HepG2 (cell line): ENCODE data around the gene VIPR1. TPM values are rescaled to one million over a fixed set of nuclear protein-coding genes. Genes with fewer than 3 reads are reported as not detected.
A peak's percentile ranks its signal among the peaks of the same experiment; 100 is the strongest.

Source experiments
- ARID5B ChIP-seq: IDR thresholded peaks from 2 replicates; pipeline ENCODE4 v1.4.0; 2020; ENCODE audit warnings: mild to moderate bottlenecking, missing genetic modification reagents
- CEBPG ChIP-seq: IDR thresholded peaks from 2 replicates; pipeline ENCODE4 v1.6.1; 2016
- FOXA3 ChIP-seq: IDR thresholded peaks from 2 replicates; pipeline ENCODE4 v1.6.1; 2016; ENCODE audit warnings: missing genetic modification reagents, missing compliant biosample characterization
- PHF20 ChIP-seq: sonication (generic); formaldehyde crosslinking; IDR thresholded peaks from 2 replicates; pipeline ENCODE4 v1.5.0; 2020; ENCODE audit warnings: mild to moderate bottlenecking, missing genetic modification reagents
- YEATS2 ChIP-seq: sonication (generic); formaldehyde crosslinking; IDR thresholded peaks from 2 replicates; pipeline ENCODE4 v1.4.0; 2020; ENCODE audit warnings: missing genetic modification reagents, borderline replicate concordance
- ZBTB46 ChIP-seq: sonication (generic); formaldehyde crosslinking; IDR thresholded peaks from 2 replicates; pipeline ENCODE4 v1.4.0; 2020; ENCODE audit warnings: mild to moderate bottlenecking, missing genetic modification reagents, borderline replicate concordance
- ZKSCAN8 ChIP-seq: IDR thresholded peaks from 2 replicates; pipeline ENCODE4 v1.6.1; 2016; ENCODE audit warnings: borderline replicate concordance, missing genetic modification reagents, missing compliant biosample characterization
- ZNF292 ChIP-seq: sonication (generic); formaldehyde crosslinking; IDR thresholded peaks from 2 replicates; pipeline ENCODE4 v1.8.1; 2022; ENCODE audit warnings: mild to moderate bottlenecking, low read depth, missing genetic modification reagents, borderline replicate concordance
- polyA plus RNA-seq, 8 experiments: library from polyadenylated mRNA; depleted of rRNA in 3 of 8; stranded (reverse) in 7 of 8; unstranded in 1 of 8; fragments of >200 nt; fragmentation: Illumina TruSeq in 4 of 8; extraction: Trizol in 4 of 8; gene quantifications; 2 replicates each; pipeline versions ENCODE4 v1.2.1 to v1.2.3, GENCODE V29; 2011 to 2016; ENCODE audit warnings: low read depth in 4 of 8, missing spikeins in 1 of 8, mixed read lengths in 1 of 8; ENCODE audit not compliant: insufficient read depth in 1 of 8
- total RNA-seq, 5 experiments: library from RNA; depleted of rRNA; stranded (reverse); fragments of >200 nt; fragmentation: Illumina TruSeq; extraction: Trizol; gene quantifications; 2 replicates each; pipeline ENCODE4 v1.2.3, GENCODE V29; 2016; ENCODE audit warnings: low read depth in 1 of 5
- TF ChIP-seq, protein P1 (sequence below): sonication (generic); formaldehyde crosslinking; IDR thresholded peaks from 2 replicates; pipeline ENCODE4 v1.9.0; 2021; ENCODE audit warnings: missing genetic modification reagents, borderline replicate concordance
- TF ChIP-seq, protein P2 (sequence below): sonication (generic); formaldehyde crosslinking; IDR thresholded peaks from 2 replicates; pipeline ENCODE4 v1.4.0; 2020; ENCODE audit warnings: missing genetic modification reagents

VIPR1 gene
- total and polyA plus RNA-seq, 2 of the 13 experiments (the other 11 are each of a cell fraction or from before 2014, with no cell fraction given), result 0.04 to 0.11 TPM

DNA sequence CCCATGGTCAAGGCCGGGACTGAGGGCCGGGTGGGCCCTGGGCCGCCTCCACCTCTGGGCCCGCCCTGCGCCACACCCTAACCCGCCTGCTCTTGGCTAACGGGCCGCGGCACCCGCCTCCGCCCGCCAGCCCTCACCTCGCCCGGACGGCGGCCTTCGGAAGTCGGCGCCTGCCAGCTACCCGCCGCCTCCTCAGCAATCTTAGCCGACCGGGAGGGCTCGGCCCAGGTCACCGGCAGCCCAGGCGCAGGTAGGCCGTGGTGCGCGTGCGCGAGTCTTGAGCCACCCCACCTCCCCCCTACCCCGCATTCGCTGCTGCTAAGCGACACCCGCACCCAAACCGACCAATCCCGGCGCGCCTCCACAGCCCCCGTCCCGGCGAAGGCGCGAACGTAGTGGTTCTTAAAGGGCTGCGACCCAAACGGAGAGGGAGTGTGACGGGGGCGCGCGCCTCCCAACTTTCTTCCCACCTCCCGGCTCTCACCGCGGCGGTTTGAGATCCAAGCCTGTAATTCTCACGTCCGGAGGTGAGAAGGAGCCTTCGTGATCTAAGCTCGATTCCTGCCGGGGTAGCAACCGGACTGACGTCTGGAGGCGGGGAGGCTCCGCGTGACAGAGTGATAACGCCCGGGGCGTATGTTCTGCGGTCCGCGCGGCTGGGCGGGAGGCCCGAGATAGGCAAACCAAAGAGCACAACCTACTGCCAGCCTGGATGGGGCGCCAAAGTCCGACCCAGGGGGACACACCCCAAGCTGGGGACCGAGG, 79.4 kb downstream of the VIPR1 start, which contains the start of gene SEC22C (continued):
- TF ChIP-seq, protein P1, sequence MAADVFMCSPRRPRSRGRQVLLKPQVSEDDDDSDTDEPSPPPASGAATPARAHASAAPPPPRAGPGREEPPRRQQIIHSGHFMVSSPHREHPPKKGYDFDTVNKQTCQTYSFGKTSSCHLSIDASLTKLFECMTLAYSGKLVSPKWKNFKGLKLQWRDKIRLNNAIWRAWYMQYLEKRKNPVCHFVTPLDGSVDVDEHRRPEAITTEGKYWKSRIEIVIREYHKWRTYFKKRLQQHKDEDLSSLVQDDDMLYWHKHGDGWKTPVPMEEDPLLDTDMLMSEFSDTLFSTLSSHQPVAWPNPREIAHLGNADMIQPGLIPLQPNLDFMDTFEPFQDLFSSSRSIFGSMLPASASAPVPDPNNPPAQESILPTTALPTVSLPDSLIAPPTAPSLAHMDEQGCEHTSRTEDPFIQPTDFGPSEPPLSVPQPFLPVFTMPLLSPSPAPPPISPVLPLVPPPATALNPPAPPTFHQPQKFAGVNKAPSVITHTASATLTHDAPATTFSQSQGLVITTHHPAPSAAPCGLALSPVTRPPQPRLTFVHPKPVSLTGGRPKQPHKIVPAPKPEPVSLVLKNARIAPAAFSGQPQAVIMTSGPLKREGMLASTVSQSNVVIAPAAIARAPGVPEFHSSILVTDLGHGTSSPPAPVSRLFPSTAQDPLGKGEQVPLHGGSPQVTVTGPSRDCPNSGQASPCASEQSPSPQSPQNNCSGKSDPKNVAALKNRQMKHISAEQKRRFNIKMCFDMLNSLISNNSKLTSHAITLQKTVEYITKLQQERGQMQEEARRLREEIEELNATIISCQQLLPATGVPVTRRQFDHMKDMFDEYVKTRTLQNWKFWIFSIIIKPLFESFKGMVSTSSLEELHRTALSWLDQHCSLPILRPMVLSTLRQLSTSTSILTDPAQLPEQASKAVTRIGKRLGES (CRISPR knock-in tag), result no peak
- TF ChIP-seq, protein P2, sequence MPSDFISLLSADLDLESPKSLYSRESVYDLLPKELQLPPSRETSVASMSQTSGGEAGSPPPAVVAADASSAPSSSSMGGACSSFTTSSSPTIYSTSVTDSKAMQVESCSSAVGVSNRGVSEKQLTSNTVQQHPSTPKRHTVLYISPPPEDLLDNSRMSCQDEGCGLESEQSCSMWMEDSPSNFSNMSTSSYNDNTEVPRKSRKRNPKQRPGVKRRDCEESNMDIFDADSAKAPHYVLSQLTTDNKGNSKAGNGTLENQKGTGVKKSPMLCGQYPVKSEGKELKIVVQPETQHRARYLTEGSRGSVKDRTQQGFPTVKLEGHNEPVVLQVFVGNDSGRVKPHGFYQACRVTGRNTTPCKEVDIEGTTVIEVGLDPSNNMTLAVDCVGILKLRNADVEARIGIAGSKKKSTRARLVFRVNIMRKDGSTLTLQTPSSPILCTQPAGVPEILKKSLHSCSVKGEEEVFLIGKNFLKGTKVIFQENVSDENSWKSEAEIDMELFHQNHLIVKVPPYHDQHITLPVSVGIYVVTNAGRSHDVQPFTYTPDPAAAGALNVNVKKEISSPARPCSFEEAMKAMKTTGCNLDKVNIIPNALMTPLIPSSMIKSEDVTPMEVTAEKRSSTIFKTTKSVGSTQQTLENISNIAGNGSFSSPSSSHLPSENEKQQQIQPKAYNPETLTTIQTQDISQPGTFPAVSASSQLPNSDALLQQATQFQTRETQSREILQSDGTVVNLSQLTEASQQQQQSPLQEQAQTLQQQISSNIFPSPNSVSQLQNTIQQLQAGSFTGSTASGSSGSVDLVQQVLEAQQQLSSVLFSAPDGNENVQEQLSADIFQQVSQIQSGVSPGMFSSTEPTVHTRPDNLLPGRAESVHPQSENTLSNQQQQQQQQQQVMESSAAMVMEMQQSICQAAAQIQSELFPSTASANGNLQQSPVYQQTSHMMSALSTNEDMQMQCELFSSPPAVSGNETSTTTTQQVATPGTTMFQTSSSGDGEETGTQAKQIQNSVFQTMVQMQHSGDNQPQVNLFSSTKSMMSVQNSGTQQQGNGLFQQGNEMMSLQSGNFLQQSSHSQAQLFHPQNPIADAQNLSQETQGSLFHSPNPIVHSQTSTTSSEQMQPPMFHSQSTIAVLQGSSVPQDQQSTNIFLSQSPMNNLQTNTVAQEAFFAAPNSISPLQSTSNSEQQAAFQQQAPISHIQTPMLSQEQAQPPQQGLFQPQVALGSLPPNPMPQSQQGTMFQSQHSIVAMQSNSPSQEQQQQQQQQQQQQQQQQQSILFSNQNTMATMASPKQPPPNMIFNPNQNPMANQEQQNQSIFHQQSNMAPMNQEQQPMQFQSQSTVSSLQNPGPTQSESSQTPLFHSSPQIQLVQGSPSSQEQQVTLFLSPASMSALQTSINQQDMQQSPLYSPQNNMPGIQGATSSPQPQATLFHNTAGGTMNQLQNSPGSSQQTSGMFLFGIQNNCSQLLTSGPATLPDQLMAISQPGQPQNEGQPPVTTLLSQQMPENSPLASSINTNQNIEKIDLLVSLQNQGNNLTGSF, result no peak; the same call in 1 of the 2 replicates
- TF ChIP-seq YEATS2 (0 out of 2 replicates have a peak, but pooled peaks have one; percentile 47), ARID5B (CRISPR knock-in tag) (peak; percentile 38; the same call in 1 of the 2 replicates), FOXA3 (no peak), ZNF292 (no peak), PHF20 (no peak; the same call in 1 of the 2 replicates), ZBTB46 (0 out of 2 replicates have a peak, but pooled peaks have one; percentile 89), CEBPG (CRISPR knock-in tag) (no peak), ZKSCAN8 (no peak)
